HCT116 (cell line): ENCODE data around the gene TMEM202. TPM values are rescaled to one million over a fixed set of nuclear protein-coding genes. Genes with fewer than 3 reads are reported as not detected.

Experiments
- ATAC-seq: fragments of 200-7000 bp; cut with Tn5 transposase; 2 replicates; pipeline ENCODE4 v1.9.1; 2020; ENCODE audit warnings: mild to moderate bottlenecking, moderate library complexity
- BruUV-seq: library from RNA; stranded (reverse); fragments of 400-500 nt; replicated peaks from 2 replicates; lab custom pipeline; 2021; lab: Mats Ljungman, UMichigan
- CTCF ChIA-PET: fragments of 300-600 bp; sonication (Branson Sonifier 250); formaldehyde crosslinking; loops from one replicate; lab custom pipeline; 2021; ENCODE audit warnings: antibody characterized with exemption; lab: Charles Lee
- POLR2A ChIA-PET: fragments of 300-600, 350-600 bp; sonication (Branson Sonifier 250); formaldehyde crosslinking; loops from one replicate; lab custom pipeline; 2021; ENCODE audit warnings: antibody characterized with exemption; lab: Charles Lee
- RAD21 ChIA-PET, 2 experiments: fragments of 300-600 bp; sonication (Branson Sonifier 250); formaldehyde crosslinking; loops; one replicate each; lab custom pipeline; 2023; ENCODE audit warnings: low total read pairs in 2 of 2; ENCODE audit not compliant: uncharacterized antibody in 2 of 2, unreplicated experiment in 2 of 2, low non-redundant PET in 1 of 2; lab: Charles Lee
- DNase-seq: peaks from one replicate; pipeline ENCODE4 v3.0.0-alpha.2; 2010; ENCODE audit warnings: low read depth, low spot score
- H2AFZ ChIP-seq: fragments of 200-600 bp; shearing (Covaris generic), sonication (generic); 2 replicates; pipeline ENCODE4 v1.6.1; 2017; ENCODE audit warnings: low read depth, mixed run types, mixed read lengths, antibody characterized with exemption, low read length; ENCODE audit not compliant: poor library complexity, severe bottlenecking
- H3K27ac ChIP-seq: 2 replicates; pipeline ENCODE4 v1.5.1; 2012; ENCODE audit warnings: low read depth, low read length
- H3K27me3 ChIP-seq: fragments of 200-600 bp; sonication (generic); 2 replicates; pipeline ENCODE4 v1.6.1; 2016; ENCODE audit warnings: mixed run types, low read length, mixed read lengths; ENCODE audit not compliant: insufficient read depth
- H3K36me3 ChIP-seq, 2 experiments: fragments of 200-500 bp in 1 of 2; fragments of 200-600 bp in 1 of 2; sonication (Bioruptor generic) in 1 of 2; sonication (generic) in 1 of 2; 2 replicates each; pipeline versions ENCODE4 v1.5.1 to v1.6.1; 2014 to 2016; ENCODE audit warnings: low read length in 2 of 2, inconsistent platforms in 1 of 2, mixed read lengths in 1 of 2, mixed run types in 1 of 2; ENCODE audit not compliant: insufficient read depth in 2 of 2, control insufficient read depth in 1 of 2
- H3K4me1 ChIP-seq, 2 experiments: fragments of 200-600 bp in 1 of 2; sonication (generic) in 1 of 2; 2 replicates each; pipeline versions ENCODE4 v1.5.1 to v1.6.1; 2012 to 2017; ENCODE audit warnings: low read length in 2 of 2, inconsistent platforms in 1 of 2, mild to moderate bottlenecking in 1 of 2, mixed read lengths in 1 of 2, mixed run types in 1 of 2, moderate library complexity in 1 of 2; ENCODE audit not compliant: insufficient read depth in 2 of 2, control insufficient read depth in 1 of 2
- H3K4me2 ChIP-seq: fragments of 200-600 bp; sonication (generic); 2 replicates; pipeline ENCODE4 v1.6.1; 2017; ENCODE audit warnings: mixed run types, low read length, mixed read lengths
- H3K4me3 ChIP-seq, 2 experiments: fragments of 200-600 bp in 1 of 2; sonication (generic) in 1 of 2; replicated peaks in 1 of 2; 2 replicates each; pipeline ENCODE4 v1.5.1; 2011 to 2016; ENCODE audit warnings: low read length in 2 of 2, control low read depth in 1 of 2, low read depth in 1 of 2, mild to moderate bottlenecking in 1 of 2, mixed read lengths in 1 of 2, mixed run types in 1 of 2
- H3K79me2 ChIP-seq: fragments of 200-600 bp; sonication (generic); 2 replicates; pipeline ENCODE4 v1.6.1; 2017; ENCODE audit warnings: mild to moderate bottlenecking, mixed run types, low read length, moderate library complexity, mixed read lengths; ENCODE audit not compliant: insufficient read depth
- H3K9ac ChIP-seq: fragments of 200-600 bp; sonication (generic); 2 replicates; pipeline ENCODE4 v1.6.1; 2016; ENCODE audit warnings: low read length, mixed read lengths
- H3K9me2 ChIP-seq: fragments of 200-600 bp; sonication (generic), shearing (Covaris generic); 2 replicates; pipeline ENCODE4 v1.6.1; 2017; ENCODE audit warnings: mixed run types, mild to moderate bottlenecking, moderate library complexity; ENCODE audit not compliant: insufficient read depth
- H3K9me3 ChIP-seq, 2 experiments: fragments of 200-500 bp in 1 of 2; fragments of 200-600 bp in 1 of 2; sonication (Bioruptor generic) in 1 of 2; sonication (generic) in 1 of 2; 2 replicates each; pipeline ENCODE4 v1.6.1; 2014 to 2017; ENCODE audit warnings: low read length in 2 of 2, mixed read lengths in 2 of 2, inconsistent platforms in 1 of 2, low read depth in 1 of 2, mild to moderate bottlenecking in 1 of 2, mixed run types in 1 of 2, moderate library complexity in 1 of 2; ENCODE audit not compliant: control insufficient read depth in 1 of 2, insufficient read depth in 1 of 2
- H4K20me1 ChIP-seq: fragments of 200-600 bp; sonication (generic), shearing (Covaris generic); 2 replicates; pipeline ENCODE4 v1.6.1; 2017; ENCODE audit warnings: mixed run types, mild to moderate bottlenecking, moderate library complexity; ENCODE audit not compliant: insufficient read depth
- EGR1 ChIP-seq: IDR thresholded peaks from 2 replicates; pipeline ENCODE4 v1.6.1; 2012; ENCODE audit warnings: low read depth
- EZH2phosphoT487 ChIP-seq: fragments of 200-600 bp; IDR thresholded peaks from 2 replicates; pipeline ENCODE4 v1.6.1; 2018; ENCODE audit warnings: antibody characterized with exemption, borderline replicate concordance
- FOSL1 ChIP-seq: IDR thresholded peaks from 2 replicates; pipeline ENCODE4 v1.6.1; 2012; ENCODE audit warnings: low read depth
- POLR2A ChIP-seq: IDR thresholded peaks from 2 replicates; pipeline ENCODE4 v1.7.0; 2011; ENCODE audit warnings: borderline replicate concordance; ENCODE audit not compliant: insufficient read depth, insufficient read length; ENCODE audit errors: extremely low read depth
- intact Hi-C: fragments of 100-400 bp; cut with micrococcal nuclease; formaldehyde crosslinking; loops from 2 replicates; pipeline ENCODE4 v1.10.0; 2022
- total RNA-seq: library from RNA; stranded (reverse); gene quantifications from one replicate; pipeline ENCODE4 v1.2.1, GENCODE V29; 2021; ENCODE audit not compliant: unreplicated experiment
- TF ChIP-seq, protein P1 (sequence below): IDR thresholded peaks from 2 replicates; pipeline ENCODE4 v1.6.1; 2012
- TF ChIP-seq, protein P2 (sequence below): IDR thresholded peaks from 2 replicates; pipeline ENCODE4 v1.6.1; 2012; ENCODE audit warnings: low read depth
- TF ChIP-seq, protein P3 (sequence below): IDR thresholded peaks from 2 replicates; pipeline ENCODE4 v1.6.1; 2011; ENCODE audit warnings: mild to moderate bottlenecking, low read length, moderate library complexity; ENCODE audit not compliant: insufficient replicate concordance; ENCODE audit errors: extremely low read depth

TMEM202 gene
- total RNA-seq, 1 experiment from 2014 or later, result not detected

DNA sequence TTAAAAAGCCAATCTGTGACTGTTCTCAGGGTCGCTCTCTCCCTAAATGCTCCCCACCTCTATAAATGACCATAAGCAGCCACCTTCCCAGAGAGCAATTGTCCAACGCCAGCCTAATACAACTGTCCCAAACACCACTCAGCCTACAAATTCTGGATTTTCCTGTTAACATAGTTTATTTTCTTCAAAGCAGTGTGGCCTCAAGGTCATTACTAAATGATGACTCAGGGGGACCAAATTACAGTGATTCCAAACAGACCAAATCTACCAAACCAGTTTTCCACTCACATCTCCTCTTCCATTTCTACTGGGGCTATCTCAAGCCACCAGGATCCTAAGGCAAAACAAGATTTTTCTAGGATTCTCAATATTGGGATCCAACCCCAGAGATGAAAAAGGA is 44.8 kb upstream of the TMEM202 start:
- Histone ChIP-seq H2AFZ (no peak overlapping the region), H3K4me1 (no peaks in the 10 kb centered on the region; a peak in 1 of 4 replicates), H3K9ac (no peak overlapping the region), H3K27me3 (no peaks in the 10 kb centered on the region), H3K4me2 (no peak overlapping the region), H3K79me2 (0 out of 2 replicates have a peak, but pooled peaks cover 4% of the 10 kb centered on the region), H3K4me3 (no peak overlapping the region), H3K9me2 (no peaks in the 10 kb centered on the region), H4K20me1 (no peaks in the 10 kb centered on the region), H3K27ac (no peak overlapping the region), H3K36me3 (peaks cover 0 to 3% of the 10 kb centered on the region in 2 experiments; a peak in 2 of 4 replicates), H3K9me3 (no peaks in the 10 kb centered on the region)
- ATAC-seq (no peak), DNase-seq (no peak)
- RAD21 ChIA-PET, result no interaction called here
- POLR2A ChIA-PET, result no interaction called here
- intact Hi-C loops, result no loop called here
- BruUV-seq, result no TSS peak
- TF ChIP-seq EZH2phosphoT487 (no peak), POLR2A (no peak), FOSL1 (no peak), EGR1 (no peak)
- TF ChIP-seq, protein P1, sequence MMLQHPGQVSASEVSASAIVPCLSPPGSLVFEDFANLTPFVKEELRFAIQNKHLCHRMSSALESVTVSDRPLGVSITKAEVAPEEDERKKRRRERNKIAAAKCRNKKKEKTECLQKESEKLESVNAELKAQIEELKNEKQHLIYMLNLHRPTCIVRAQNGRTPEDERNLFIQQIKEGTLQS, result no peak
- TF ChIP-seq, protein P2, sequence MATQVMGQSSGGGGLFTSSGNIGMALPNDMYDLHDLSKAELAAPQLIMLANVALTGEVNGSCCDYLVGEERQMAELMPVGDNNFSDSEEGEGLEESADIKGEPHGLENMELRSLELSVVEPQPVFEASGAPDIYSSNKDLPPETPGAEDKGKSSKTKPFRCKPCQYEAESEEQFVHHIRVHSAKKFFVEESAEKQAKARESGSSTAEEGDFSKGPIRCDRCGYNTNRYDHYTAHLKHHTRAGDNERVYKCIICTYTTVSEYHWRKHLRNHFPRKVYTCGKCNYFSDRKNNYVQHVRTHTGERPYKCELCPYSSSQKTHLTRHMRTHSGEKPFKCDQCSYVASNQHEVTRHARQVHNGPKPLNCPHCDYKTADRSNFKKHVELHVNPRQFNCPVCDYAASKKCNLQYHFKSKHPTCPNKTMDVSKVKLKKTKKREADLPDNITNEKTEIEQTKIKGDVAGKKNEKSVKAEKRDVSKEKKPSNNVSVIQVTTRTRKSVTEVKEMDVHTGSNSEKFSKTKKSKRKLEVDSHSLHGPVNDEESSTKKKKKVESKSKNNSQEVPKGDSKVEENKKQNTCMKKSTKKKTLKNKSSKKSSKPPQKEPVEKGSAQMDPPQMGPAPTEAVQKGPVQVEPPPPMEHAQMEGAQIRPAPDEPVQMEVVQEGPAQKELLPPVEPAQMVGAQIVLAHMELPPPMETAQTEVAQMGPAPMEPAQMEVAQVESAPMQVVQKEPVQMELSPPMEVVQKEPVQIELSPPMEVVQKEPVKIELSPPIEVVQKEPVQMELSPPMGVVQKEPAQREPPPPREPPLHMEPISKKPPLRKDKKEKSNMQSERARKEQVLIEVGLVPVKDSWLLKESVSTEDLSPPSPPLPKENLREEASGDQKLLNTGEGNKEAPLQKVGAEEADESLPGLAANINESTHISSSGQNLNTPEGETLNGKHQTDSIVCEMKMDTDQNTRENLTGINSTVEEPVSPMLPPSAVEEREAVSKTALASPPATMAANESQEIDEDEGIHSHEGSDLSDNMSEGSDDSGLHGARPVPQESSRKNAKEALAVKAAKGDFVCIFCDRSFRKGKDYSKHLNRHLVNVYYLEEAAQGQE, result no peak
- CTCF ChIA-PET, result no interaction called here

DNA sequence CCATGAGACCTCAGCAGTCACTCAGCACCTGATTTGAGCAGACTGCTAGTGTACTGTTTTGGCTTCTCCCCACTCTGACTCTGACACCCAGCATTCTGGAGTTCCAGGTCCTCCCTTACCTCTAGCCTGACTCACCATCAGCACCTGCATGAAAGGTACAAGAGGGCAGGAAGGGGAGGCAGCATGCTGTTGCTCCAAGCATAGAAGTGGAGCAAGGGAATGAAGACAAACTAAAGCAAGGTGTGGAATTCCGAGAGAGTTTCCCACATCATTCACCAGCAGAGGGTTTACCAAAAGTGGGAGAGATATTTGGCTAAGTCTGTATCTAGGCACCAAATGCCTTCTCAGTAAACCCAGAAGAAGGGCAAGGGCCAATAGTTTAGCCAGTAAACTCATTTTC is 43.6 kb upstream of the TMEM202 start:
- DNase-seq, result no peak
- ChIA-PET POLR2A (no interaction called here), RAD21 (no interaction called here), CTCF (no interaction called here)
- Histone ChIP-seq H3K9me2 (no peaks in the 10 kb centered on the region), H3K27ac (no peak overlapping the region), H3K79me2 (0 out of 2 replicates have a peak, but pooled peaks cover 9% of the 10 kb centered on the region), H3K4me1 (no peaks in the 10 kb centered on the region; a peak in 1 of 4 replicates), H2AFZ (no peak overlapping the region), H3K4me2 (no peak overlapping the region), H4K20me1 (no peaks in the 10 kb centered on the region), H3K27me3 (no peaks in the 10 kb centered on the region), H3K36me3 (peaks cover 0 to 3% of the 10 kb centered on the region in 2 experiments; a peak in 2 of 4 replicates), H3K9ac (no peak overlapping the region), H3K4me3 (no peak overlapping the region), H3K9me3 (no peaks in the 10 kb centered on the region)
- TF ChIP-seq, protein P3, sequence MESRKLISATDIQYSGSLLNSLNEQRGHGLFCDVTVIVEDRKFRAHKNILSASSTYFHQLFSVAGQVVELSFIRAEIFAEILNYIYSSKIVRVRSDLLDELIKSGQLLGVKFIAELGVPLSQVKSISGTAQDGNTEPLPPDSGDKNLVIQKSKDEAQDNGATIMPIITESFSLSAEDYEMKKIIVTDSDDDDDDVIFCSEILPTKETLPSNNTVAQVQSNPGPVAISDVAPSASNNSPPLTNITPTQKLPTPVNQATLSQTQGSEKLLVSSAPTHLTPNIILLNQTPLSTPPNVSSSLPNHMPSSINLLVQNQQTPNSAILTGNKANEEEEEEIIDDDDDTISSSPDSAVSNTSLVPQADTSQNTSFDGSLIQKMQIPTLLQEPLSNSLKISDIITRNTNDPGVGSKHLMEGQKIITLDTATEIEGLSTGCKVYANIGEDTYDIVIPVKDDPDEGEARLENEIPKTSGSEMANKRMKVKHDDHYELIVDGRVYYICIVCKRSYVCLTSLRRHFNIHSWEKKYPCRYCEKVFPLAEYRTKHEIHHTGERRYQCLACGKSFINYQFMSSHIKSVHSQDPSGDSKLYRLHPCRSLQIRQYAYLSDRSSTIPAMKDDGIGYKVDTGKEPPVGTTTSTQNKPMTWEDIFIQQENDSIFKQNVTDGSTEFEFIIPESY, result no peak
- BruUV-seq, result no TSS peak
- ATAC-seq, result no peak
- intact Hi-C loops, result no loop called here
